Vagina (tissue), 2 donors: ENCODE measurements around the gene GRAMD1B.

ENCODE experiments used
- POLR2A ChIP-seq, 2 donors: fragments of 450-650 bp; IDR thresholded peaks; one replicate each; pipeline ENCODE4 v1.6.1; 2017; ENCODE audit warnings: antibody characterized with exemption in 2 of 2, mild to moderate bottlenecking in 2 of 2, moderate library complexity in 2 of 2
- POLR2AphosphoS5 ChIP-seq, 2 donors: sonication (generic); formaldehyde crosslinking; IDR thresholded peaks; one replicate each; pipeline ENCODE4 v1.9.0; 2017; ENCODE audit warnings: antibody characterized with exemption in 2 of 2, mild to moderate bottlenecking in 2 of 2, low read depth in 1 of 2; ENCODE audit not compliant: insufficient read depth in 1 of 2
- TF ChIP-seq, protein P1 (sequence below), 3 experiments: fragments of 450-650 bp in 2 of 3; fragments of 200-600 bp in 1 of 3; sonication (generic) in 1 of 3; IDR thresholded peaks; one replicate each; pipeline ENCODE4 v1.5.1; 2017 to 2019; ENCODE audit warnings: antibody characterized with exemption in 3 of 3, mild to moderate bottlenecking in 2 of 3, moderate library complexity in 2 of 3

GRCh38 chr11:123431619-123432018, 1.6 kb downstream of the GRAMD1B start:
- TF ChIP-seq POLR2A (IDR thresholded peaks at IDR 0.05): no peak
- TF ChIP-seq POLR2AphosphoS5 (IDR thresholded peaks at IDR 0.05; ENCODE audit: insufficient read depth in 1 of 2, low read depth in 1 of 2): no peak
- TF ChIP-seq, protein P1, sequence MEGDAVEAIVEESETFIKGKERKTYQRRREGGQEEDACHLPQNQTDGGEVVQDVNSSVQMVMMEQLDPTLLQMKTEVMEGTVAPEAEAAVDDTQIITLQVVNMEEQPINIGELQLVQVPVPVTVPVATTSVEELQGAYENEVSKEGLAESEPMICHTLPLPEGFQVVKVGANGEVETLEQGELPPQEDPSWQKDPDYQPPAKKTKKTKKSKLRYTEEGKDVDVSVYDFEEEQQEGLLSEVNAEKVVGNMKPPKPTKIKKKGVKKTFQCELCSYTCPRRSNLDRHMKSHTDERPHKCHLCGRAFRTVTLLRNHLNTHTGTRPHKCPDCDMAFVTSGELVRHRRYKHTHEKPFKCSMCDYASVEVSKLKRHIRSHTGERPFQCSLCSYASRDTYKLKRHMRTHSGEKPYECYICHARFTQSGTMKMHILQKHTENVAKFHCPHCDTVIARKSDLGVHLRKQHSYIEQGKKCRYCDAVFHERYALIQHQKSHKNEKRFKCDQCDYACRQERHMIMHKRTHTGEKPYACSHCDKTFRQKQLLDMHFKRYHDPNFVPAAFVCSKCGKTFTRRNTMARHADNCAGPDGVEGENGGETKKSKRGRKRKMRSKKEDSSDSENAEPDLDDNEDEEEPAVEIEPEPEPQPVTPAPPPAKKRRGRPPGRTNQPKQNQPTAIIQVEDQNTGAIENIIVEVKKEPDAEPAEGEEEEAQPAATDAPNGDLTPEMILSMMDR (IDR thresholded peaks at IDR 0.05): no peak
